Measurements from ENCODE around the gene ATP13A2.
"Not testable (repeated sequence)": the region's sequence is repeated elsewhere in the genome, so short reads cannot be mapped to it uniquely, and the experiment has no call there.

Gene ATP13A2

DNA sequence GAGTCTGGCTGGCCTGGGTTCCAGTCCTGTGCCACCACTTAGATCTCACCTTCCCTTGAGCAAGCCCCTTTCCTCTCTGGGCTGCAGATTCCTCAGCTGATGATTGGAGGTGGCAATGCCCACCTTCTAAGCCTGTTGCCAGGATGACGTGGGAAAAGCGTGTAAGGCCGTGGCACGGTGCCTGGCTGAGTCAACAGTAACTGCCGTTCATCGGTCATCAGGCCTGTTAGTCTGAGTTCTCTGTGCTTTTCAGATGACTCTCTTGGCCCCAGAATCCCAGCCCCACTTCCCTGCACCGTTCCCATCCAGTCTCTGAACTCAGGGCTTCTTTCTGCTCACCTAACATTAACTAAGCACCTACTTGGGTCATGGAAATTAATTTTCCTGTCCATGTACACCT lies 62.7 kb downstream of the ATP13A2 start:
- not testable (repeated sequence) for H3K9me3 ChIP-seq (replicated peaks; ENCODE audit: low read length); H3K27me3 ChIP-seq (ENCODE audit: control insufficient read depth, insufficient read depth, low read length); H3K36me3 ChIP-seq (ENCODE audit: insufficient read depth, low read length); H3K4me2 ChIP-seq (ENCODE audit: low read length); H3K9ac ChIP-seq (ENCODE audit: low read depth, low read length); H3K4me3 ChIP-seq (ENCODE audit: low read length)
- H3K4me1 ChIP-seq (ENCODE audit: control insufficient read depth, insufficient read depth, low read length) = peaks cover 11% of the 10 kb centered on the region

DNA sequence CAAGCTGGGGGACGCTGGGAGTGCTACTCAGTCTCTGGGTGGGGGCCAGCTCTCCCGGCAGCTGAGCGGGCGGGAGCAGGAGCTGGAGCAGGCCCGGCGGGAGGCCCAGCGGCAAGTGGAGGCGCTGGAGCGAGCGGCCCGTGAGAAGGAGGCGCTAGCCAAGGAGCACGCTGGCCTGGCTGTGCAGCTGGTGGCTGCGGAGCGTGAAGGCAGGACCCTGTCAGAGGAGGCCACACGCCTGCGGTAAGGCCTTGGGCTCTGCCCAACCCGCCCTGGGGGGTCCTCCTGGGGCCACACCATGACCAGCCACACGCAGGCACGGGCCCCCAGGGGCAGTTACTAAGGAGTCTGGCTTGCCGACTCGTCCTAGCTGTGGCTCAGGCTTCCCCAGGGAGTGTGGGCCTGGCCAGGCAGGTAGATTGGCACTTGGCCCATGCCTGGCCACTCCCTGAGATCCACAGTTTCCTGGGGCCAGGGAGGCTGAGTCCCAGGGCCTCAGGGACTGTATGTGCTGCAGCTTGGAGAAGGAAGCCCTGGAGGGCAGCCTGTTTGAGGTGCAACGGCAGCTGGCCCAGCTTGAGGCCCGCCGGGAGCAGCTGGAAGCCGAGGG lies 63.3 kb downstream of the ATP13A2 start:
- not testable (repeated sequence) for H3K4me2 ChIP-seq (ENCODE audit: low read length); H3K36me3 ChIP-seq (ENCODE audit: insufficient read depth, low read length); H3K9ac ChIP-seq (ENCODE audit: low read depth, low read length); H3K27me3 ChIP-seq (ENCODE audit: control insufficient read depth, insufficient read depth, low read length); H3K4me3 ChIP-seq (ENCODE audit: low read length); H3K9me3 ChIP-seq (replicated peaks; ENCODE audit: low read length)
- H3K4me1 ChIP-seq (ENCODE audit: control insufficient read depth, insufficient read depth, low read length) = peaks cover 11% of the 10 kb centered on the region

DNA sequence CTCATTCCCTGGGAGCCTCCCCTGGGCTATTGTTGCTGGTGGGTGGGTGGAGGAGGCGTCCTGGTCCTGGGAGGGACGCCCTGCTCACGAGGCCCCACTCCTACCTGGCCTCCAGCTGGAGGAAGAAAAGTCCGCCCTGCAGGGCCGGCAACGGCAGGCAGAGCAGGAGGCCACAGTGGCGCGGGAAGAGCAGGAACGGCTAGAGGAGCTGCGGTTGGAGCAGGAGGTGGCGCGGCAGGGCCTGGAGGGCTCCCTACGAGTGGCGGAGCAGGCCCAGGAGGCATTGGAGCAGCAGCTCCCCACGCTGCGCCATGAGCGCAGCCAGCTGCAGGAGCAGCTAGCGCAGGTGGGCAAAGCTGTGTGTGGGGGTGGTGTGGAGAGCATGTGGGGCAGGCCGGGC lies 65.1 kb downstream of the ATP13A2 start:
- Histone ChIP-seq H3K9me3 (replicated peaks; ENCODE audit: low read length) (no peaks in the 10 kb centered on the region), H3K4me3 (ENCODE audit: low read length) (no peak overlapping the region), H3K9ac (ENCODE audit: low read depth, low read length) (no peak overlapping the region), H3K27me3 (ENCODE audit: control insufficient read depth, insufficient read depth, low read length) (no peaks in the 10 kb centered on the region), H3K4me2 (ENCODE audit: low read length) (no peak overlapping the region), H3K36me3 (ENCODE audit: insufficient read depth, low read length) (no peaks in the 10 kb centered on the region), H3K4me1 (ENCODE audit: control insufficient read depth, insufficient read depth, low read length) (peaks cover 11% of the 10 kb centered on the region)

GRCh38 chr1:16946185-16946584 lies 65.5 kb downstream of the ATP13A2 start:
- not testable (repeated sequence) for H3K36me3 ChIP-seq (ENCODE audit: insufficient read depth, low read length); H3K4me2 ChIP-seq (ENCODE audit: low read length); H3K9me3 ChIP-seq (replicated peaks; ENCODE audit: low read length)

DNA sequence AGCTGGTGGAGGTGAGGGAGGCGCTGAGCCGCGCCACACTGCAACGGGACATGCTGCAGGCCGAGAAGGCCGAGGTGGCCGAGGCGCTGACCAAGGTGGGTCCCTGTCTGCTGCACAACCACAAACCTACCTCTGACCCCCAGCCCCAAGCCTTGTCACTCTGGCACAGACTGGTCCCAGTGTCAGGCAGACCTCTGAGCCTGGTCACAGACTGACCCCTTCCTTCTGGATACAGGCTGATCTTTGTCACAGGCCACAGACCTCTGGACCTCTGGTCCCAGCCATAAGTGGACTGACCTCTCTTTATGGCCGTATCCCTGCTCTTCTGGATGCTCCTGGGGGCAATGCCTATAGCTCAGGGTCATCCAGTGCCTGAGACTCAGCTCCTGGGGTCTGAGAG lies 66.2 kb downstream of the ATP13A2 start:
- not testable (repeated sequence) for H3K36me3 ChIP-seq (ENCODE audit: insufficient read depth, low read length); H3K4me2 ChIP-seq (ENCODE audit: low read length); H3K9me3 ChIP-seq (replicated peaks; ENCODE audit: low read length); H3K27me3 ChIP-seq (ENCODE audit: control insufficient read depth, insufficient read depth, low read length); H3K4me3 ChIP-seq (ENCODE audit: low read length); H3K9ac ChIP-seq (ENCODE audit: low read depth, low read length)
- peaks cover 11% of the 10 kb centered on the region for H3K4me1 ChIP-seq (ENCODE audit: control insufficient read depth, insufficient read depth, low read length)

More at GRCh38 chr1:16946185-16946584, 65.5 kb downstream of the ATP13A2 start:
- not testable (repeated sequence) for H3K9ac ChIP-seq (ENCODE audit: low read depth, low read length); H3K27me3 ChIP-seq (ENCODE audit: control insufficient read depth, insufficient read depth, low read length); H3K4me3 ChIP-seq (ENCODE audit: low read length)
- H3K4me1 ChIP-seq (ENCODE audit: control insufficient read depth, insufficient read depth, low read length) = peaks cover 11% of the 10 kb centered on the region

DNA sequence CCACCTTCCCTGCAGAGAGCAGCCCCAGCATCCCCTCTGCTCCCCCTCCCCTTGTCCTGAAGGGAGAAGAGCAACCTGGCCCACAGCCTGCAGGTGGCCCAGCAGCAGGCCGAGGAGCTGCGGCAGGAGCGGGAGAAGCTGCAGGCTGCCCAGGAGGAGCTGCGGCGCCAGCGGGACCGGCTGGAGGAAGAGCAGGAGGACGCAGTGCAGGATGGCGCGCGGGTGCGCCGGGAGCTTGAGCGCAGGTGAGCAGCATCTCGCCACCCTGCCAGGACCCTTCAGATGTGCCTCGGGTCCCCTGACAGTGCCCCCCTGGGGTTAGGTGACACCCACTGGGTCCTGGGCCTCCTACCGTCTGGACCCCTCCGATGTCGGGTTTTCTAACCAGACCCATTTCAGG lies 67.7 kb downstream of the ATP13A2 start:
- no peaks in the 10 kb centered on the region for H3K9me3 ChIP-seq (replicated peaks; ENCODE audit: low read length)
- H3K4me1 ChIP-seq (ENCODE audit: control insufficient read depth, insufficient read depth, low read length) = peaks cover 8% of the 10 kb centered on the region
- no peak overlapping the region for H3K4me2 ChIP-seq (ENCODE audit: low read length)
- no peaks in the 10 kb centered on the region for H3K27me3 ChIP-seq (ENCODE audit: control insufficient read depth, insufficient read depth, low read length)
- no peaks in the 10 kb centered on the region for H3K36me3 ChIP-seq (ENCODE audit: insufficient read depth, low read length)
- H3K9ac ChIP-seq (ENCODE audit: low read depth, low read length) = no peak overlapping the region
- H3K4me3 ChIP-seq (ENCODE audit: low read length) = no peak overlapping the region

DNA sequence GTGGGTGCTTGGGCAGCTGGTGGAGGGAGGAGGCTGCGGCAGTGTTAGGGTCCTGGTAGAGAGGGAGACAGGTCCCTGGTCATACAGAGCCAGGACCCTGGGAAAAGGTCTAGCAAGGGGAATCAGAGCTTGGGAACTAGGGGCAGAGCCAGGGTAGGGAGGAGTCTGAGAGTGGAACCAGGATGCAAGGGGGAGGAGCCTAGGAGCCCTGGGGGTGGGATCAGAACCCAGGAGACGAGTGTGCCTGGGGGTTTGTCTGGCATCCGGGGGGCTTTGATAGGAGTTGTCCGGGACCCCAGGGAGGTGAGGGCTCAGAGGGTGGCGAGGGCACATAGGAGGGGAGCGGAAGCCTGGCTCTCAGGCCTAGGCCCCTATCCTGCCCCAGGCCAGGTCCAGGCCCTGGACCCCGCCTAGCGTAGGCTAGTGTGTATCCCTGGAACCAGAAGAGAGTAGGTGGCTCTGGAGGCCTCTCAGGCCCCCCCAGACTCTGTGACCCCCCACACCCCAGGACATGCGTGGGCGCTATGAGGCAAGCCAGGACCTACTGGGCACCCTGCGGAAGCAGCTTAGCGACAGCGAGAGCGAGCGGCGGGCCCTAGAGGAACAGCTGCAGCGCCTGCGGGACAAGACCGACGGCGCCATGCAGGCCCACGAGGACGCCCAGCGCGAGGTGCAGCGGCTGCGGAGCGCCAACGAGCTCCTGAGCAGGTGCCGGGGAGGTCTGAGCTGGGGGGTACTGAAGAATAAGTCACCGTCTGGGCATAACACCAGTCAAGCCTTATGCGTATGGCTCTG lies 72.1 kb downstream of the ATP13A2 start:
- H3K9me3 ChIP-seq (replicated peaks; ENCODE audit: low read length); H3K4me3 ChIP-seq (ENCODE audit: low read length); H3K9ac ChIP-seq (ENCODE audit: low read depth, low read length); H3K4me1 ChIP-seq (ENCODE audit: control insufficient read depth, insufficient read depth, low read length); H3K36me3 ChIP-seq (ENCODE audit: insufficient read depth, low read length); H3K27me3 ChIP-seq (ENCODE audit: control insufficient read depth, insufficient read depth, low read length); H3K4me2 ChIP-seq (ENCODE audit: low read length): not testable (repeated sequence)

DNA sequence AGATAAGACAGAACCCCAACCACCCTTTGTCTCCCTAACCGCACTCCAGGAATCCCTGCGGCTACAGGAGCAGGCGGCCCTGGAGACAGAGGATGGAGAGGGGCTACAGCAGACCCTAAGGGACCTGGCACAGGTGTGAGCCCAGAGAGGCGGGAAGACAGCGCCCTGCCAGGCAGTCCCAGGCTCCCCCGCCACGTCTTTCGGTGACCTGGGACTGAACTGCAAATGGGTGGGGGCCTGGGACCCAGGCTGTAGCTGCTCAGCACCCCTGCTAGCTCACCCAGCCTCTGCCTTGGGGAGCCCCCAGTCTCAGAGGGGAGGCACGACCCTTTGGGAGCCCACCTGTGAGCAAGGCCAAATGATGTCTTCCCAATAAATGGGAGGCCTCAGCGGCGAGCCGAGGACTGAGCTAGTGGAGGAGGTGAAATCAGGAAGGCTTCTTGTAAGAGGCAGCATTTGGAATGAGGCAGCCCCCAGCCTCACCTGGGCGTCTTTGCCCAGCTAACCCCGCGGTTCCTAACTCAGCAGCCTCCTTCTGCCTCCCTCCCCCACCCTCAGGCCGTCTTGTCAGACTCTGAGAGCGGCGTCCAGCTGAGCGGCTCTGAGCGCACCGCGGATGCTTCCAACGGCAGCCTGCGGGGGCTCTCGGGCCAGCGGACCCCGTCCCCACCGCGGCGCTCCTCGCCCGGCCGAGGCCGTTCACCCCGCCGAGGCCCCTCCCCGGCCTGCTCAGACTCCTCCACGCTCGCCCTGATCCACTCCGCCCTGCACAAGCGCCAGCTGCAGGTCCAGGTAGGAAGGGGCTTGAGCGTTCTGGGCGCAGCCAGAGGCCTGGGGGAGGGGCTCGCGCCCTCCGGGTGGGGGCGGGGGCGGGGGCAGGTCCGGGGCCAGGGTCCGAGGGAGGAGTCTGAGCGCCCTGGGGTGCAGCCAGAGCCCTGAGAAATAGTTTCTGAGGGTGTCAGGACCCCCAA lies 73.1 kb downstream of the ATP13A2 start:
- H3K9ac ChIP-seq (ENCODE audit: low read depth, low read length) = no peak overlapping the region
- no peaks in the 10 kb centered on the region for H3K4me1 ChIP-seq (ENCODE audit: control insufficient read depth, insufficient read depth, low read length)
- H3K9me3 ChIP-seq (replicated peaks; ENCODE audit: low read length) = no peaks in the 10 kb centered on the region
- H3K4me2 ChIP-seq (ENCODE audit: low read length) = no peak overlapping the region
- H3K4me3 ChIP-seq (ENCODE audit: low read length) = no peak overlapping the region
- H3K27me3 ChIP-seq (ENCODE audit: control insufficient read depth, insufficient read depth, low read length) = no peaks in the 10 kb centered on the region
- H3K36me3 ChIP-seq (ENCODE audit: insufficient read depth, low read length) = no peaks in the 10 kb centered on the region

GRCh38 chr1:16936580-16936979 lies 75.1 kb downstream of the ATP13A2 start:
- H3K27me3 ChIP-seq (ENCODE audit: control insufficient read depth, insufficient read depth, low read length); H3K9me3 ChIP-seq (replicated peaks; ENCODE audit: low read length); H3K4me1 ChIP-seq (ENCODE audit: control insufficient read depth, insufficient read depth, low read length); H3K4me3 ChIP-seq (ENCODE audit: low read length); H3K36me3 ChIP-seq (ENCODE audit: insufficient read depth, low read length); H3K9ac ChIP-seq (ENCODE audit: low read depth, low read length); H3K4me2 ChIP-seq (ENCODE audit: low read length): not testable (repeated sequence)
